ENCODE data around the gene CAMTA1. TPM values are rescaled to one million over a fixed set of nuclear protein-coding genes. Genes with fewer than 3 reads are reported as not detected.

CAMTA1 gene
- total and polyA plus RNA-seq, 4 donors, result 48.1 to 140 (median 52.3) TPM

DNA sequence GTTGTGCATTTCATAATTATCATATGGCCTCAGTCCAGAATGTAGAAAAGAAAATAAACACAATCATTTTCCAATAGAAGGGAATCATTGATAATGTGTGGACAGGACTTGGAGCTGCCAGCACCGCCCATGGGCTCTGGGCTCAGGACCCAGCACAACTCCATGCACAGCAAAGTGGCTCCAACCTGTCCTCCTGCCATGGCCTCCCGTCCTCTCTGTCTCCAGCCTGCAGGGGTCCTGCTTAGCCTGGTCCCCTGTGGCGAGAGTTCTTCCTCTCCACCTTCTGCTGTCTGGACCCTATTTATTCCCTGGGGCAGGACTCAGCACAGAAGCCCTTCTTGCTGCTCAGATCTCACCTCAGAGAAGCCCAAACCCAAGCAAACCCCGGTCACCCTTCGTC lies 154.1 kb downstream of the CAMTA1 start:
- ATAC-seq (ENCODE audit: insufficient read depth, low FRiP score) (no peak), DNase-seq (no peak)
- WGBS, 2 donors, result 90 to 91% methylated on average over 5 of the region's 5 CpGs
- H3K9ac ChIP-seq (ENCODE audit: insufficient read depth in 1 of 2, low read length in 2 of 2), result no peak overlapping the region
- H3K36me3 ChIP-seq (ENCODE audit: control insufficient read depth in 4 of 4, insufficient read depth in 4 of 4, low read length in 4 of 4), result no peaks in the 10 kb centered on the region
- no peaks in the 10 kb centered on the region for H3K9me3 ChIP-seq (ENCODE audit: control insufficient read depth in 4 of 4, insufficient read depth in 3 of 4, low read length in 3 of 4)
- no peak overlapping the region for H3K27ac ChIP-seq (ENCODE audit: low read depth in 1 of 2, low read length in 1 of 2)
- peaks cover 0 to 4% (median 0%) of the 10 kb centered on the region in 5 donors for H3K4me1 ChIP-seq (ENCODE audit: control insufficient read depth in 5 of 5, insufficient read depth in 5 of 5, low read length in 5 of 5)
- no peak overlapping the region for H3K4me3 ChIP-seq
- TF ChIP-seq, protein P1, sequence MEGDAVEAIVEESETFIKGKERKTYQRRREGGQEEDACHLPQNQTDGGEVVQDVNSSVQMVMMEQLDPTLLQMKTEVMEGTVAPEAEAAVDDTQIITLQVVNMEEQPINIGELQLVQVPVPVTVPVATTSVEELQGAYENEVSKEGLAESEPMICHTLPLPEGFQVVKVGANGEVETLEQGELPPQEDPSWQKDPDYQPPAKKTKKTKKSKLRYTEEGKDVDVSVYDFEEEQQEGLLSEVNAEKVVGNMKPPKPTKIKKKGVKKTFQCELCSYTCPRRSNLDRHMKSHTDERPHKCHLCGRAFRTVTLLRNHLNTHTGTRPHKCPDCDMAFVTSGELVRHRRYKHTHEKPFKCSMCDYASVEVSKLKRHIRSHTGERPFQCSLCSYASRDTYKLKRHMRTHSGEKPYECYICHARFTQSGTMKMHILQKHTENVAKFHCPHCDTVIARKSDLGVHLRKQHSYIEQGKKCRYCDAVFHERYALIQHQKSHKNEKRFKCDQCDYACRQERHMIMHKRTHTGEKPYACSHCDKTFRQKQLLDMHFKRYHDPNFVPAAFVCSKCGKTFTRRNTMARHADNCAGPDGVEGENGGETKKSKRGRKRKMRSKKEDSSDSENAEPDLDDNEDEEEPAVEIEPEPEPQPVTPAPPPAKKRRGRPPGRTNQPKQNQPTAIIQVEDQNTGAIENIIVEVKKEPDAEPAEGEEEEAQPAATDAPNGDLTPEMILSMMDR (IDR thresholded peaks at IDR 0.05; ENCODE audit: control extremely low read depth, extremely low read depth), result no peak
- peaks cover 0 to 5% (median 5%) of the 10 kb centered on the region in 3 donors for H3K27me3 ChIP-seq (ENCODE audit: control insufficient read depth in 3 of 3, insufficient read depth in 3 of 3, low read length in 2 of 3)

DNA sequence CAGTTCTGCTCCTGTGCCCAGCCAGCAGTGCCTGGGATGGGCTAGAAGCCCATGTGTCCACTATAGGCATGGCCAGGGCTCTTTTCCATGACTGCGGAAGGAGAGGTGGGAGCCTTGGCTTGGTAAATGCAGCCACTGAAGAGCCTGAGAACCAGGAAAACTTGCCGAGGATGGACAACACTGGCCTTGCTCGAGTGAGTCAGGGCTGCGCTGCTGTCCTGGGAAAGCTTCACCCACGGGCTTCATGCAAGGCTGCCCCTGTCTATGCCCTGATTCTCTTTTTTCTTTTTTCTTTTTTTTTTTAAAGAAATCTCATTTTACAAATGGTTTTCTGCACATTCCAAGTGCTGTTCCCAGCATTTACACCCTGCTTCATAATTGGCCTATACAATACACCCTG lies 156.5 kb downstream of the CAMTA1 start:
- H3K9ac ChIP-seq (ENCODE audit: insufficient read depth in 1 of 2, low read length in 2 of 2), result no peak overlapping the region
- TF ChIP-seq, protein P1 (IDR thresholded peaks at IDR 0.05; ENCODE audit: control extremely low read depth, extremely low read depth), result no peak
- 92 to 99% methylated on average over 5 of the region's 5 CpGs for WGBS, 2 donors

DNA sequence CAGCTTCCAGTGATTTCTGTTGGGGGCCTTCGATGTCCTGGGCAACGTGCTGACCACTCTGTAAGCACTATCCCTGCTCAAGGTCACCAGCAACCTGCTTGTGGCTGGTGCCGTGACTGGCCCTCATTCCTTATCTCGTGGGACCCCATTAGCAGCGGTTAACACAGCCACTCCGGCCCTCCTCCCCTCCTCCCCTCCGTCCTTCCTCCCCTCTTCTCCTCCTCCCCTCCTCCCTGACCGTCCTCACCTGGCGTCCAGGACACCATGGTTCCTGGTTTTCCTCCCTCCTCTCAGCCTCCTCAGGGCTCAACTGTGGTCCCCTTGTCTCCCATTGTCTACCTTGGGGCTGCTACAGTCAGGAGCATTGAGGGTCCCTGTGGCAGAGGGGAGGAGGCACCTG lies 157.7 kb downstream of the CAMTA1 start:
- Histone ChIP-seq H3K27ac (ENCODE audit: low read depth in 1 of 2, low read length in 1 of 2) (no peak overlapping the region), H3K9ac (ENCODE audit: insufficient read depth in 1 of 2, low read length in 2 of 2) (no peak overlapping the region), H3K4me3 (no peak overlapping the region), H3K9me3 (ENCODE audit: control insufficient read depth in 4 of 4, insufficient read depth in 3 of 4, low read length in 3 of 4) (peaks cover 0 to under 1% (median 0%) of the 10 kb centered on the region in 4 donors), H3K36me3 (ENCODE audit: control insufficient read depth in 4 of 4, insufficient read depth in 4 of 4, low read length in 4 of 4) (no peaks in the 10 kb centered on the region), H3K4me1 (ENCODE audit: control insufficient read depth in 5 of 5, insufficient read depth in 5 of 5, low read length in 5 of 5) (no peaks in the 10 kb centered on the region), H3K27me3 (ENCODE audit: control insufficient read depth in 3 of 3, insufficient read depth in 3 of 3, low read length in 2 of 3) (no peaks in the 10 kb centered on the region)
- 79 to 84% methylated on average over 9 of the region's 9 CpGs for WGBS, 2 donors
- ATAC-seq (ENCODE audit: insufficient read depth, low FRiP score) (no peak), DNase-seq (no peak)
- TF ChIP-seq, protein P1 (IDR thresholded peaks at IDR 0.05; ENCODE audit: control extremely low read depth, extremely low read depth), result no peak

More for the DNA sequence above, 156.5 kb downstream of the CAMTA1 start:
- Histone ChIP-seq H3K27me3 (ENCODE audit: control insufficient read depth in 3 of 3, insufficient read depth in 3 of 3, low read length in 2 of 3) (no peaks in the 10 kb centered on the region), H3K4me1 (ENCODE audit: control insufficient read depth in 5 of 5, insufficient read depth in 5 of 5, low read length in 5 of 5) (no peaks in the 10 kb centered on the region), H3K4me3 (no peak overlapping the region), H3K9me3 (ENCODE audit: control insufficient read depth in 4 of 4, insufficient read depth in 3 of 4, low read length in 3 of 4) (no peaks in the 10 kb centered on the region), H3K36me3 (ENCODE audit: control insufficient read depth in 4 of 4, insufficient read depth in 4 of 4, low read length in 4 of 4) (no peaks in the 10 kb centered on the region), H3K27ac (ENCODE audit: low read depth in 1 of 2, low read length in 1 of 2) (no peak overlapping the region)
- ATAC-seq (ENCODE audit: insufficient read depth, low FRiP score) (no peak), DNase-seq (no peak)

DNA sequence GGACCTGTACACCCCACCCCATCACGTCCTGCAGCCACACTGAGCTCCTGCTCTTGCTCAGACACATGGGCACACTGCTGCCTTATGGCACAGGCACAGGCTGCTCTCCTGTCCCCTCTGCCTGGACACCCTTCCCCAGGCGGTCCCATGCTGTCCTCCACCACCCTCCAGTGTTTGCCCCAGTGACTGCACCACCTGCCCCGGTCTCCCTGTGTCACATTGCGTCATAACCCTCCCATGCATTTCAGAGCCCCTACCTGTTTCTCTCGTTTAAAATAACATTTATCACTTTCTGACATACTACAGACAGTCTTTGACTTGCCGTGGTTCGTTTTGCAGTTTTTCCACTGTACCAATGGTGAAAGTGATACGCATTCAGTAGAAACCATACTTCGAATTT lies 159.2 kb downstream of the CAMTA1 start:
- ATAC-seq (ENCODE audit: insufficient read depth, low FRiP score) (no peak), DNase-seq (no peak)
- Histone ChIP-seq H3K9ac (ENCODE audit: insufficient read depth in 1 of 2, low read length in 2 of 2) (no peak overlapping the region), H3K4me3 (no peak overlapping the region), H3K27ac (ENCODE audit: low read depth in 1 of 2, low read length in 1 of 2) (no peak overlapping the region), H3K27me3 (ENCODE audit: control insufficient read depth in 3 of 3, insufficient read depth in 3 of 3, low read length in 2 of 3) (no peaks in the 10 kb centered on the region), H3K4me1 (ENCODE audit: control insufficient read depth in 5 of 5, insufficient read depth in 5 of 5, low read length in 5 of 5) (no peaks in the 10 kb centered on the region), H3K9me3 (ENCODE audit: control insufficient read depth in 4 of 4, insufficient read depth in 3 of 4, low read length in 3 of 4) (peaks cover 0 to 2% (median 0%) of the 10 kb centered on the region in 4 donors), H3K36me3 (ENCODE audit: control insufficient read depth in 4 of 4, insufficient read depth in 4 of 4, low read length in 4 of 4) (no peaks in the 10 kb centered on the region)
- TF ChIP-seq, protein P1 (IDR thresholded peaks at IDR 0.05; ENCODE audit: control extremely low read depth, extremely low read depth), result no peak
- 85 to 88% methylated on average over 9 of the region's 9 CpGs for WGBS, 2 donors

Measured in lung (tissue), 12 donors.